Measurements from ENCODE around the gene HAUS1.

HAUS1 gene

DNA sequence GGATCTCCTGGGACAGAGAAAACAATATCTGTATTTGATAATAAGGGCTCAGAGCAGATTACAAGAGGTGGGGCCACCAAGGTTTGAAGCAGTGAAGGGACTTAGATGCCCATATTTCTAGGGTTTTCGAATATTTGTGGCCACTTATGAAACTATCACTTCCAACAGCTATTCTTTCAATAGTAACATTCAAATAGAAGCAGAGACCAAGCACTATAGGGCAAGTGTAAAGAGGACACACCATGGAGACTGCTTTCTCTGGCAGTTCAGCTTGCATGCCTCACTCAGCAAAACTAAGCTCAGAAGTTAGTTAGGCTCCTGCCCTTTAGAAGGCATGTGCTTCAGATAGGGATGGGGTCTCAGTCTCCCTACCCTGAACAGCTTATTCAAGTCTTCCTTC lies 42.4 kb upstream of the HAUS1 start:
- ChIA-PET CTCF (interaction anchor here (1.0 to 2.6 kb wide), 7 partner anchors 9 to 399 kb away, joined by 3 to 14 read pairs (median 4); no protein-coding TSS in a partner anchor), POLR2A (no interaction called here)
- TF ChIP-seq, protein P1, sequence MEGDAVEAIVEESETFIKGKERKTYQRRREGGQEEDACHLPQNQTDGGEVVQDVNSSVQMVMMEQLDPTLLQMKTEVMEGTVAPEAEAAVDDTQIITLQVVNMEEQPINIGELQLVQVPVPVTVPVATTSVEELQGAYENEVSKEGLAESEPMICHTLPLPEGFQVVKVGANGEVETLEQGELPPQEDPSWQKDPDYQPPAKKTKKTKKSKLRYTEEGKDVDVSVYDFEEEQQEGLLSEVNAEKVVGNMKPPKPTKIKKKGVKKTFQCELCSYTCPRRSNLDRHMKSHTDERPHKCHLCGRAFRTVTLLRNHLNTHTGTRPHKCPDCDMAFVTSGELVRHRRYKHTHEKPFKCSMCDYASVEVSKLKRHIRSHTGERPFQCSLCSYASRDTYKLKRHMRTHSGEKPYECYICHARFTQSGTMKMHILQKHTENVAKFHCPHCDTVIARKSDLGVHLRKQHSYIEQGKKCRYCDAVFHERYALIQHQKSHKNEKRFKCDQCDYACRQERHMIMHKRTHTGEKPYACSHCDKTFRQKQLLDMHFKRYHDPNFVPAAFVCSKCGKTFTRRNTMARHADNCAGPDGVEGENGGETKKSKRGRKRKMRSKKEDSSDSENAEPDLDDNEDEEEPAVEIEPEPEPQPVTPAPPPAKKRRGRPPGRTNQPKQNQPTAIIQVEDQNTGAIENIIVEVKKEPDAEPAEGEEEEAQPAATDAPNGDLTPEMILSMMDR (IDR thresholded peaks at IDR 0.05; ENCODE audit: insufficient read depth, low read length, missing control alignments): no peak
- no peak overlapping the region for H3K4me3 ChIP-seq (ENCODE audit: low read depth, low read length)
- DNase-seq (ENCODE audit: low read depth, low spot score): no peak

- no peak overlapping the region for H3K4me3 ChIP-seq (ENCODE audit: low read depth, low read length)
Observed at GRCh38 chr18:46062781-46063180, 41.4 kb upstream of the HAUS1 start.

DNA sequence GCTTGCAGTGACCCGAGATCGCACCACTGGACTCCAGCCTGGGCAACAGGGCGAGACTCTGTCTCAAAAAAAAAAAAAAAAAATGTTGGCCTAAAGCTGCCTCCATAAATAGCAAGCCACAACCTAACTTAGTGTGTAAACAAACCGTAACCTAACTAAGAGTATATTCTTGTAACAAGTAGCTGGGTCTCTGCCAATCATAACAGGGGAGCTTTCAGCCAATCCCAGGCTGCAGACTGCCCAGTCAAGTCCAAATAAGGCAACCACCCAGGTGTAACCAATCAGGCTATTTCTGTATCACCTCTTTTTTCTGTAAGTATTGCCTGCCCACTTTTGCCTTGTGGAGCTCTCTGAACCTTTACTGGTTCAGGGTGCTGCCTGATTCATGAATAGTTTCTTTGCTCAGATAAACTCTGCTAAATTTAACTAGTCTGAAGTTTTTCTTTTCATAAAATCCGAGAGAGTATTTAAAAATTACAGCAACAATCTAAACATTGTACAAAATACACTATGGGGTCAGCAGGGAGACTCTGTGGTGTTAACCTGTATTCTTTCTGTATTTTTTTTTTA lies 36.7 kb upstream of the HAUS1 start:
- TF ChIP-seq, protein P1 (IDR thresholded peaks at IDR 0.05; ENCODE audit: insufficient read depth, low read length, missing control alignments): no peak
- ChIA-PET POLR2A (no interaction called here), CTCF (interaction anchor here (1.0 to 1.1 kb wide), 2 partner anchors 92 to 403 kb away, joined by 3 read pairs; no protein-coding TSS in a partner anchor)
- no peak for DNase-seq (ENCODE audit: low read depth, low spot score)
- no peak overlapping the region for H3K4me3 ChIP-seq (ENCODE audit: low read depth, low read length)

More at GRCh38 chr18:46062781-46063180, 41.4 kb upstream of the HAUS1 start:
- TF ChIP-seq, protein P1 (IDR thresholded peaks at IDR 0.05; ENCODE audit: insufficient read depth, low read length, missing control alignments): no peak
- no peak for DNase-seq (ENCODE audit: low read depth, low spot score)
- CTCF ChIA-PET: interaction anchor here (1.0 to 1.9 kb wide), 2 partner anchors 9 to 16 kb away, joined by 3 to 4 read pairs; no protein-coding TSS in a partner anchor
- POLR2A ChIA-PET: no interaction called here

DNA sequence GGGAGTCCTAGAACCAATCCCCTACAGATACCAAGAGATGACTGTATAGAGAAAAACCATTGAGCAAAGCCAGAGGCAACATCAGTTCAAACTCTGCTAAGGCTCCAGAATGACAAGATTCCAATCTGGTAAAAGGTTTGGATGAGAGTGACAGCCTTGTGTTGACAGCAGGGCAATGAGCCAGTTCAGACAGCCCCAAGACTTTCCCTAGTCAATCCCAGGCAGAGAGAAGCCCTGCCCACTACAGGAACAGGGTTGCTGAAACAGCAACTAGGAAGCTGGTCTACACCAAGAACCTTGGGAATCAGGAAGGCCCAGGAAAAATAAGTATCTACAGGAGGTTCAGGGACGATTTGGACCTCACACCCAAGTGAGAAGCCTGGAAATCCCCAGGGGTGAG lies 35.4 kb upstream of the HAUS1 start:
- no peak for DNase-seq (ENCODE audit: low read depth, low spot score)
- CTCF ChIA-PET: interaction anchor here (6.4 kb wide), 1 partner anchor 404 kb away, joined by 102 read pairs; no protein-coding TSS in a partner anchor
- TF ChIP-seq, protein P1 (IDR thresholded peaks at IDR 0.05; ENCODE audit: insufficient read depth, low read length, missing control alignments): no peak
- POLR2A ChIA-PET: no interaction called here
- no peak overlapping the region for H3K4me3 ChIP-seq (ENCODE audit: low read depth, low read length)

DNA sequence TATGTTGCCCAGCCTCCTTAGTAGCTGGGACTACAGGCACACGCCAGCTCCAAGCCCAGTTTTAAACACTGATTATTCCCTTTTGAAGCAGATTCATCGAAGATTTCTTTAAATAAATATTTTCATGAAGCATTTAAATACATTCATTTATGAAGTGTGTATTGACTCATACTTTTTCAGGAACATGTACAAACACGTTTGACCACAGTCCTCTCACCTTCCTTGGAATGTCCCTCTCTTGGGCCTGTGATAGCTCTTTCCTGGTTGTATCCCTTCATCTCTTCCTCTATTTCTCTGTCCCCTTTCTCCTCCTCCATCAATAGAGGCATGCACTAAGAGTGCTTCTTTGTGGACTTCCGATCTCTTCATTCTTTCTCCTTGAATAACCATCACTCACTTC lies 34.7 kb upstream of the HAUS1 start:
- ChIA-PET CTCF (interaction anchor here (1.2 to 6.4 kb wide), 3 partner anchors 9 to 405 kb away, joined by 3 to 102 read pairs (median 10); no protein-coding TSS in a partner anchor), POLR2A (no interaction called here)
- no peak overlapping the region for H3K4me3 ChIP-seq (ENCODE audit: low read depth, low read length)
- DNase-seq (ENCODE audit: low read depth, low spot score): no peak
- TF ChIP-seq, protein P1 (IDR thresholded peaks at IDR 0.05; ENCODE audit: insufficient read depth, low read length, missing control alignments): no peak

DNA sequence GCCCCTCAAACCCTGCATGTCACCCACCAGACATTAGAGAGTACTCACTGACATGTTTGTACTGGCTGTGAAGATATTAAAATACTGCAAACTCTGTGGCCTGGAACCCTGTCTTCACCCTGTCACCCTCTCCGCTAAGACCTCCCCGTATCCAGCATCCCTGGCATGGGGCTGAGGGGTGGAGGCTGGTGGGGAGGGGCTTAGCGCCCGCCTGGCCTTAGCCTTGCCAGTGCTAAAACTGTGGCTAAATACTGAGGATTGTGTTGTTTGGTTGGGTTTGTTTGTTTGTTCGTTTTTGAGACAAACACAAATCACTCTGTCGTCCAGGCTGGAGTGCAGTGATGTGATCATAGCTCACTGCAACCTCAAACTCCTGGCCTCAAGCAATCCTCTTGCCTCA lies 34.0 kb upstream of the HAUS1 start:
- TF ChIP-seq, protein P1 (IDR thresholded peaks at IDR 0.05; ENCODE audit: insufficient read depth, low read length, missing control alignments): no peak
- ChIA-PET POLR2A (no interaction called here), CTCF (interaction anchor here (1.2 to 6.4 kb wide), 4 partner anchors 10 to 405 kb away, joined by 3 to 102 read pairs (median 31); no protein-coding TSS in a partner anchor)
- H3K4me3 ChIP-seq (ENCODE audit: low read depth, low read length): no peak overlapping the region
- no peak for DNase-seq (ENCODE audit: low read depth, low spot score)
